ENCODE results near the gene INAVA.
"Not testable (repeated sequence)": the region's sequence is repeated elsewhere in the genome, so short reads cannot be mapped to it uniquely, and the experiment has no call there.

INAVA gene

DNA sequence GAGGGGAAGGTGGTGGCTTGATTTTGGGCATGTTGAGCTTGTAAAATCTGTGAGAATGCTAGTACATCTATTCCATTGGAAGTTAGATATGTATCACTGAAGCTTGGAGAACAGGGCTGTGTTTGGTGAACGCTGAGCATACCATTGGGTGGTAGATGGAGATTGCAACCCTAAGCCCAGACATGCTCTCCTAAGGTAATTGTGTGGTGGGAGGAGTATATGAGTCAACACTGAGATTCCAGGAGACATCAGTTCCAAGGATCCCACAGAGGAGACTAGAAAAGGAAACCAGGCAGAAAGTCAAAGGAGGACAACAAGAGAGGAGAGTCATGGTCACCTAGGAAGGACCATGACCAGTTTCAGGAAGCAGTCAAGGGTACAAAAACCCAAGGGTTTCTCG, 68.4 kb downstream of the INAVA start:
- DNase-seq (ENCODE audit: low read depth in 3 of 3), result no peak

DNA sequence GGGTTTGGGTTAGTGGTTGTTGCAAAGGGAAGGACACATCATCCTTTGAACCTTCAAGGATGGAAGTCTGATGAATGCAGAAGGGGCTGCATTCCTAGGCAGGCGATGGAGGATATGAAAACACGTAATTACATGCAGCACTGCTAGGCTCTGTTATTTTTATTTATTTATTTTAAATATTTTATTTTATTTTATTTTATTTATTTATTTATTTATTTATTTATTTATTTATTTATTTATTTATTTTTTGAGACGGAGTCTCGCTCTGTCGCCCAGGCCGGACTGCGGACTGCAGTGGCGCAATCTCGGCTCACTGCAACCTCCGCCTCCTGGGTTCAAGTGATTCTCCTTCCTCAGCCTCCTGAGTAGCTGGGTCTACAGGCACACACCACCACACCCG, 69.2 kb downstream of the INAVA start:
- not testable (repeated sequence) for DNase-seq (ENCODE audit: low read depth in 3 of 3)
